Sigmoid colon (tissue), 7 donors: ENCODE data around the gene USHBP1. TPM values are rescaled to one million over a fixed set of nuclear protein-coding genes. Genes with fewer than 3 reads are reported as not detected.

Experiments
- DNase-seq: peaks from one replicate; pipeline ENCODE4 v3.0.0-alpha.2; 2019
- H3K27ac ChIP-seq, 4 donors: fragments of 200-600 bp; sonication (generic); one replicate each; pipeline ENCODE4 v1.5.1; 2016 to 2019; ENCODE audit warnings: mild to moderate bottlenecking in 1 of 4
- H3K27me3 ChIP-seq, 3 donors: fragments of 200-600 bp; sonication (generic); one replicate each; pipeline ENCODE4 v1.5.1; 2019; ENCODE audit warnings: mild to moderate bottlenecking in 1 of 3
- H3K36me3 ChIP-seq, 4 donors: fragments of 200-600 bp; sonication (generic); one replicate each; pipeline ENCODE4 v1.5.1; 2016 to 2019
- H3K4me1 ChIP-seq, 4 donors: fragments of 200-600 bp; sonication (generic); one replicate each; pipeline ENCODE4 v1.5.1; 2017 to 2019
- H3K4me3 ChIP-seq, 4 donors: fragments of 200-600 bp; sonication (generic); one replicate each; pipeline ENCODE4 v1.5.1; 2017 to 2019; ENCODE audit warnings: mild to moderate bottlenecking in 2 of 4, moderate library complexity in 1 of 4
- H3K9me3 ChIP-seq, 4 donors: fragments of 200-600 bp in 3 of 4; sonication (generic) in 3 of 4; one replicate each; pipeline versions ENCODE4 v1.5.1 to v1.6.1; 2013 to 2019
- EP300 ChIP-seq, 4 donors: sonication (generic); formaldehyde crosslinking; IDR thresholded peaks; one replicate each; pipeline ENCODE4 v1.6.1; 2017; ENCODE audit warnings: antibody characterized with exemption in 4 of 4
- POLR2A ChIP-seq, 2 donors: fragments of 450-650 bp; IDR thresholded peaks; one replicate each; pipeline ENCODE4 v1.6.1; 2016; ENCODE audit warnings: antibody characterized with exemption in 2 of 2, mild to moderate bottlenecking in 2 of 2, moderate library complexity in 2 of 2
- POLR2AphosphoS5 ChIP-seq, 4 donors: sonication (generic); formaldehyde crosslinking; IDR thresholded peaks; one replicate each; pipeline ENCODE4 v1.6.1; 2017; ENCODE audit warnings: antibody characterized with exemption in 4 of 4
- WGBS, 2 donors: extraction: QIAGEN DNeasy Blood & Tissue Kit; methylation state at CpG; one replicate each; pipeline ENCODE4 v1.1.7; 2013; 5-methylcytosine and 5-hydroxymethylcytosine counted together
- intact Hi-C: fragments of 100-400 bp; cut with DNase I; formaldehyde crosslinking; loops from one replicate; pipeline ENCODE4 v1.15.1; 2023
- polyA plus RNA-seq, 3 donors: library from polyadenylated mRNA; stranded (reverse); fragments of 200-250 nt; gene quantifications; one replicate each; pipeline ENCODE4 v1.2.3, GENCODE V29; 2013
- total RNA-seq, 4 donors: library from RNA; depleted of rRNA; stranded (reverse); fragments of >200 nt; gene quantifications; one replicate each; pipeline ENCODE4 v1.1.0, GENCODE V29; 2016
- TF ChIP-seq, protein P1 (sequence below), 4 experiments: fragments of 450-650 bp in 3 of 4; fragments of 200-600 bp in 1 of 4; IDR thresholded peaks; one replicate each; pipeline ENCODE4 v1.5.1; 2016 to 2019; ENCODE audit warnings: antibody characterized with exemption in 4 of 4, mild to moderate bottlenecking in 3 of 4, moderate library complexity in 2 of 4
- donor health status: healthy with polysubstance abuse.
- donor health status: Bipolar disorder and iron deficiency.
- donor health status: healthy.

The USHBP1 gene
- total and polyA plus RNA-seq, 7 donors, result 0.23 to 18.6 (median 2.1) TPM

DNA sequence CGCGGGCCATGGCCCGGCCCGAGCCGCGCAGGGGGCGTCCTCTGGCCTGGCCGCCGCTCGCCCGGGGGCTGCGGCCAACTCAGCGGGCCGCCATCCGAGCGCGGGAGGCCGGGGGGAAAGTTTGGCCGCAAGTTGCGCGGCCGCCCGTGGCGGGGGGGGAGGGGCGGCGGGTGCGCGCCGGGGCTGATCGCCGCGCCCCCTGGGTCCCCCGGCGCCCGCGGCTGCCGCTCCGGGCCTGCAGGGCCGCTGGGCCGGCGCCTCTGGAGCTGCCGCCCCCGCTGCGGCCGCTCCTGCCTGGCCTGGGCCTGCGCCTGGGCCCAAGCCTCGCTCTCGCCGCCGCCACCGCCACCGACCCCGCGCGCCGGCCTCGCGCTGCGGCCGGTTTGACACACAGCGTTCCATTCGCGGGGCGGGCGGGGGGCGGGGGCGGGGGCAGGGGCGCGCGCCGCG lies 19.0 kb downstream of the USHBP1 start, which contains the start of gene NR2F6:
NR2F6 (minus strand) TSS at position 385 of the 450 bp plus-strand sequence. CDS start 699 bp downstream, outside the sequence.
- Histone ChIP-seq H3K36me3 (no peaks in the 10 kb centered on the region), H3K9me3 (no peaks in the 10 kb centered on the region), H3K4me1 (peaks cover 0 to 45% (median 34%) of the 10 kb centered on the region in 4 donors), H3K4me3 (peak within 1 kb of the TSS; percentile 62 to 95 (median 84)), H3K27me3 (no peaks in the 10 kb centered on the region), H3K27ac (peak within 1 kb of the TSS; percentile 84 to 88 (median 84))
- WGBS, 2 donors, result 1% methylated on average over 72 of the region's 72 CpGs
- no peak for DNase-seq
- intact Hi-C loops, result loop anchor here (2.0 to 5.0 kb wide), 4 partner anchors 19 to 62 kb away; partner anchors contain the start of genes ANKLE1, BABAM1, DDA1 and MRPL34
- TF ChIP-seq, protein P1, sequence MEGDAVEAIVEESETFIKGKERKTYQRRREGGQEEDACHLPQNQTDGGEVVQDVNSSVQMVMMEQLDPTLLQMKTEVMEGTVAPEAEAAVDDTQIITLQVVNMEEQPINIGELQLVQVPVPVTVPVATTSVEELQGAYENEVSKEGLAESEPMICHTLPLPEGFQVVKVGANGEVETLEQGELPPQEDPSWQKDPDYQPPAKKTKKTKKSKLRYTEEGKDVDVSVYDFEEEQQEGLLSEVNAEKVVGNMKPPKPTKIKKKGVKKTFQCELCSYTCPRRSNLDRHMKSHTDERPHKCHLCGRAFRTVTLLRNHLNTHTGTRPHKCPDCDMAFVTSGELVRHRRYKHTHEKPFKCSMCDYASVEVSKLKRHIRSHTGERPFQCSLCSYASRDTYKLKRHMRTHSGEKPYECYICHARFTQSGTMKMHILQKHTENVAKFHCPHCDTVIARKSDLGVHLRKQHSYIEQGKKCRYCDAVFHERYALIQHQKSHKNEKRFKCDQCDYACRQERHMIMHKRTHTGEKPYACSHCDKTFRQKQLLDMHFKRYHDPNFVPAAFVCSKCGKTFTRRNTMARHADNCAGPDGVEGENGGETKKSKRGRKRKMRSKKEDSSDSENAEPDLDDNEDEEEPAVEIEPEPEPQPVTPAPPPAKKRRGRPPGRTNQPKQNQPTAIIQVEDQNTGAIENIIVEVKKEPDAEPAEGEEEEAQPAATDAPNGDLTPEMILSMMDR (IDR thresholded peaks at IDR 0.05), result no peak
- TF ChIP-seq POLR2AphosphoS5 (IDR thresholded peaks at IDR 0.05), result peak; percentile 45 to 82 (median 70)

- TF ChIP-seq EP300 (IDR thresholded peaks at IDR 0.05), result no peak
- TF ChIP-seq, protein P1 (IDR thresholded peaks at IDR 0.05), result no peak
- no peak for TF ChIP-seq POLR2AphosphoS5 (IDR thresholded peaks at IDR 0.05)
- TF ChIP-seq POLR2A (IDR thresholded peaks at IDR 0.05), result no peak
- H3K36me3 ChIP-seq, result peaks cover 0 to 7% (median 2%) of the 10 kb centered on the region in 4 donors
- no peaks in the 10 kb centered on the region for H3K9me3 ChIP-seq
- H3K4me3 ChIP-seq, result peak overlapping the region; percentile 62 to 95 (median 84)
- WGBS, 2 donors, result 1 to 2% methylated on average over 100 of the region's 100 CpGs
- intact Hi-C loops, result loop anchor here (2.0 to 5.0 kb wide), 4 partner anchors 18 to 62 kb away; partner anchors contain the start of genes ANKLE1, BABAM1, DDA1 and MRPL34
- H3K27me3 ChIP-seq, result no peaks in the 10 kb centered on the region
- H3K27ac ChIP-seq, result peak overlapping the region; percentile 84 to 85 (median 84)
- H3K4me1 ChIP-seq, result peaks cover 0 to 45% (median 34%) of the 10 kb centered on the region in 4 donors
- no peak for DNase-seq
These were observed 19.7 kb downstream of the USHBP1 start for GRCh38 chr19:17244618-17245534.

DNA sequence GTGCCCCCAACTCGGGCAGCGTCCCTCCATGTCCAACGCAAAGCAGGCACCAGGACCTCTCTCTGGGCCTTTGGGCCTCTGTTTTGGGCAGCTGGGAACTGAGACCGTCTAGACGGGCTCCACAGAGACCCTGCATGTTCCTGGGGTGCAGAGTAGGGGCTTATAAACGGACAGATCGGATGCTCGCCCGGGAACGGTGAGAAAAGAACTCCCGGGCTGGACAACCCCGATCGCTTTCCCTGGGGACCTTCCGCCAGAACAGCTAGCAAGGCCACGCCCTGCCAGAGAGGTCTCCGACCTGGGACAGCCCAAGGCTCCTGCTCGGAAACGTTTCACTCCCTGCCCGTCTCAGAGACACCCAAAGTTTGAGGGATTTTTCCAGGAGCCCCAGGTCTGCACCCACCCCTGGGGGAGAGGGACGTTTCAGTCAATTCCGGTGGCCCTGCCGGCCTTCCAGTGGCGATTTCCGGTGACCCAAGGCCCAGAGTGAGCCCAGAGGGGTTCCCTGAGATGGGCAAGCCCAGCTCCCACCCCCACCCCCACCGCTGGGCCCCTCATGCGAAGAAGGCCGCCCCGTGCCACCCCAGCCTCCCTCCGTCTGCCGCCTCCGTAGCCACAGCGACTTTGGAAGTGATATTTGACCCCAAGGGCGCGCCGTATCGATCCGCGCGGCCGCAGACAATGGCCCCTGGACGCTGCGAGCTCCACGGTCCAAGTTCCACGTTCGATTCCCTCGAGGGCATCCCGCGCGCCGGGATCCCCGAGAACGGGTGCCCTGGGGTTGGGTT lies 20.5 kb downstream of the USHBP1 start:
- intact Hi-C loops, result loop anchor here (2.0 kb wide), 2 partner anchors 17 to 23 kb away; partner anchors contain the start of genes BABAM1 and OCEL1
- Histone ChIP-seq H3K4me3 (peak overlapping the region; percentile 62 to 95 (median 84)), H3K27ac (peak overlapping the region; percentile 84 to 85 (median 84)), H3K9me3 (no peaks in the 10 kb centered on the region), H3K27me3 (no peaks in the 10 kb centered on the region), H3K36me3 (peaks cover 0 to 9% (median 2%) of the 10 kb centered on the region in 4 donors), H3K4me1 (peaks cover 0 to 45% (median 34%) of the 10 kb centered on the region in 4 donors)
- 6 to 36% methylated on average over 52 of the region's 52 CpGs for WGBS, 2 donors
- TF ChIP-seq, protein P1 (IDR thresholded peaks at IDR 0.05), result no peak
- TF ChIP-seq EP300 (IDR thresholded peaks at IDR 0.05) (no peak), POLR2A (IDR thresholded peaks at IDR 0.05) (no peak), POLR2AphosphoS5 (IDR thresholded peaks at IDR 0.05) (no peak)
- DNase-seq, result no peak

GRCh38 chr19:17243211-17243829 lies 21.2 kb downstream of the USHBP1 start:
- H3K4me3 ChIP-seq, result peak overlapping the region; percentile 62 to 95 (median 84)
- TF ChIP-seq, protein P1 (IDR thresholded peaks at IDR 0.05), result no peak
- TF ChIP-seq EP300 (IDR thresholded peaks at IDR 0.05) (no peak), POLR2AphosphoS5 (IDR thresholded peaks at IDR 0.05) (no peak), POLR2A (IDR thresholded peaks at IDR 0.05) (no peak)
- peaks cover 0 to 15% (median 4%) of the 10 kb centered on the region in 4 donors for H3K36me3 ChIP-seq
- intact Hi-C loops, result no loop called here
- peak overlapping the region; percentile 84 to 85 (median 84) for H3K27ac ChIP-seq
- H3K27me3 ChIP-seq, result no peaks in the 10 kb centered on the region
- WGBS, 2 donors, result 24 to 59% methylated on average over 8 of the region's 8 CpGs
- no peaks in the 10 kb centered on the region for H3K9me3 ChIP-seq
- peaks cover 0 to 45% (median 34%) of the 10 kb centered on the region in 4 donors for H3K4me1 ChIP-seq
- DNase-seq, result no peak
